Fibroblast of lung (primary cell): ENCODE data around the gene RNFT2. TPM values are rescaled to one million over a fixed set of nuclear protein-coding genes. Genes with fewer than 3 reads are reported as not detected.

ENCODE experiments used
- DNase-seq, 2 donors: peaks; one replicate each; pipeline versions ENCODE4 v3.0.0 to v3.0.0-alpha.2; 2010; ENCODE audit warnings: low read depth in 2 of 2
- H2AFZ ChIP-seq: 2 replicates; pipeline ENCODE4 v1.5.1; 2012; ENCODE audit warnings: low read length, control low read depth, inconsistent platforms
- H3K27ac ChIP-seq: 2 replicates; pipeline ENCODE4 v1.5.1; 2011; ENCODE audit warnings: low read length, control low read depth; ENCODE audit not compliant: insufficient read depth
- H3K27me3 ChIP-seq: 2 replicates; pipeline ENCODE4 v1.5.1; 2011; ENCODE audit warnings: mild to moderate bottlenecking, low read length; ENCODE audit not compliant: control insufficient read depth, insufficient read depth
- H3K36me3 ChIP-seq: 2 replicates; pipeline ENCODE4 v1.5.1; 2011; ENCODE audit warnings: low read length; ENCODE audit not compliant: control insufficient read depth, insufficient read depth
- H3K4me1 ChIP-seq: 2 replicates; pipeline ENCODE4 v1.5.1; 2011; ENCODE audit warnings: low read length; ENCODE audit not compliant: control insufficient read depth, insufficient read depth; ENCODE audit errors: extremely low read depth
- H3K4me2 ChIP-seq: 2 replicates; pipeline ENCODE4 v1.5.1; 2011; ENCODE audit warnings: low read length, control low read depth; ENCODE audit not compliant: insufficient read depth; ENCODE audit errors: extremely low read depth
- H3K4me3 ChIP-seq, 4 experiments: fragments of 200-600 bp in 1 of 4; sonication (generic) in 1 of 4; replicated peaks in 1 of 4; 2 replicates each; pipeline ENCODE4 v1.5.1; 2011 to 2016; ENCODE audit warnings: low read length in 4 of 4, low read depth in 3 of 4, mild to moderate bottlenecking in 3 of 4, control low read depth in 2 of 4, inconsistent platforms in 1 of 4, mixed read lengths in 1 of 4; ENCODE audit not compliant: insufficient read depth in 1 of 4; ENCODE audit errors: control extremely low read depth in 1 of 4
- H3K79me2 ChIP-seq: 2 replicates; pipeline ENCODE4 v1.5.1; 2012; ENCODE audit warnings: mild to moderate bottlenecking, low read length, inconsistent platforms; ENCODE audit not compliant: control insufficient read depth, insufficient read depth
- H3K9ac ChIP-seq: 2 replicates; pipeline ENCODE4 v1.5.1; 2011; ENCODE audit warnings: mild to moderate bottlenecking, low read length, control low read depth; ENCODE audit not compliant: insufficient read depth
- H3K9me3 ChIP-seq: 2 replicates; pipeline ENCODE4 v1.5.1; 2012; ENCODE audit warnings: low read depth, low read length; ENCODE audit not compliant: control insufficient read depth, insufficient read depth
- H4K20me1 ChIP-seq: 2 replicates; pipeline ENCODE4 v1.5.1; 2011; ENCODE audit warnings: low read length; ENCODE audit not compliant: control insufficient read depth, insufficient read depth; ENCODE audit errors: extremely low read depth
- EZH2 ChIP-seq: IDR thresholded peaks from 2 replicates; pipeline ENCODE4 v1.5.1; 2012; ENCODE audit warnings: low read length, control low read depth, mild to moderate bottlenecking; ENCODE audit errors: missing control alignments
- polyA plus RNA-seq, 2 donors: library from polyadenylated mRNA; depleted of rRNA in 1 of 2; stranded (reverse) in 1 of 2; unstranded in 1 of 2; fragments of >200 nt; gene quantifications; 2 replicates each; pipeline ENCODE4 v1.2.1, GENCODE V29; 2011 to 2012; ENCODE audit warnings: missing spikeins in 1 of 2
- total RNA-seq: library from RNA; depleted of rRNA; stranded (reverse); fragments of >200 nt; gene quantifications from 2 replicates; pipeline ENCODE4 v1.2.1, GENCODE V29; 2014
- TF ChIP-seq, protein P1 (sequence below), 2 donors: IDR thresholded peaks in 1 of 2; conservative IDR thresholded peaks in 1 of 2; 1 replicate in 1 of 2; 2 replicates in 1 of 2; pipeline ENCODE4 v1.5.1; 2011 to 2012; ENCODE audit warnings: low read length in 2 of 2, control low read depth in 1 of 2, inconsistent platforms in 1 of 2, low read depth in 1 of 2, mild to moderate bottlenecking in 1 of 2

The RNFT2 gene
- total and polyA plus RNA-seq, 2 donors (not counting 1 experiment from before 2014, with no cell fraction given) = 0.95 to 3.1 TPM

DNA sequence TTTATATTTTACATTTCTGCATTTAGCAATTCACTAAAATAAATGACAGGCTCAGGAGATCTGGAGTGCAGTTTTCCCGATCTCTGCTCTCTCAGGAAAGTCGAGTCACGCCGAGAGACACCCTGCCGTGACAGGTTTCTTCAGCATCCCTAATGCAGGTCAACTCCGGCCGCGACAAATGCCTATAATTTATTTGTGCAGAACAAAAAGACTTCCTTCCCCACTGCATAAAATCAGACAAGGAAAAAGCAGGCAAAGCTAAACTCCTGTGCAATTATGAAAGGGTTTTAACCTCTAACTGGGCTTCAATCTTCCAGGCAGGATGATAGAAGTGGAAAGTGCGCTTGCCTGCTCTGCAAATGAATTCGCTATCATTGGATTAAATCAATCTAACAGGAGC, 28.3 kb upstream of the RNFT2 start:
- Histone ChIP-seq H3K4me1 (no peaks in the 10 kb centered on the region), H4K20me1 (no peaks in the 10 kb centered on the region), H3K9ac (no peak overlapping the region), H3K79me2 (no peaks in the 10 kb centered on the region), H3K9me3 (no peaks in the 10 kb centered on the region), H3K36me3 (no peaks in the 10 kb centered on the region), H3K27ac (no peak overlapping the region), H3K4me3 (no peak overlapping the region), H3K27me3 (peaks cover 7% of the 10 kb centered on the region), H2AFZ (no peak overlapping the region), H3K4me2 (no peak overlapping the region)
- TF ChIP-seq, protein P1, sequence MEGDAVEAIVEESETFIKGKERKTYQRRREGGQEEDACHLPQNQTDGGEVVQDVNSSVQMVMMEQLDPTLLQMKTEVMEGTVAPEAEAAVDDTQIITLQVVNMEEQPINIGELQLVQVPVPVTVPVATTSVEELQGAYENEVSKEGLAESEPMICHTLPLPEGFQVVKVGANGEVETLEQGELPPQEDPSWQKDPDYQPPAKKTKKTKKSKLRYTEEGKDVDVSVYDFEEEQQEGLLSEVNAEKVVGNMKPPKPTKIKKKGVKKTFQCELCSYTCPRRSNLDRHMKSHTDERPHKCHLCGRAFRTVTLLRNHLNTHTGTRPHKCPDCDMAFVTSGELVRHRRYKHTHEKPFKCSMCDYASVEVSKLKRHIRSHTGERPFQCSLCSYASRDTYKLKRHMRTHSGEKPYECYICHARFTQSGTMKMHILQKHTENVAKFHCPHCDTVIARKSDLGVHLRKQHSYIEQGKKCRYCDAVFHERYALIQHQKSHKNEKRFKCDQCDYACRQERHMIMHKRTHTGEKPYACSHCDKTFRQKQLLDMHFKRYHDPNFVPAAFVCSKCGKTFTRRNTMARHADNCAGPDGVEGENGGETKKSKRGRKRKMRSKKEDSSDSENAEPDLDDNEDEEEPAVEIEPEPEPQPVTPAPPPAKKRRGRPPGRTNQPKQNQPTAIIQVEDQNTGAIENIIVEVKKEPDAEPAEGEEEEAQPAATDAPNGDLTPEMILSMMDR (conservative IDR thresholded peaks at IDR 0.05 in 1 of 2, IDR thresholded peaks at IDR 0.05 in 1 of 2; ENCODE audit: low read depth in 1 of 2, low read length in 2 of 2) = no peak
- no peak for TF ChIP-seq EZH2
- no peak for DNase-seq

DNA sequence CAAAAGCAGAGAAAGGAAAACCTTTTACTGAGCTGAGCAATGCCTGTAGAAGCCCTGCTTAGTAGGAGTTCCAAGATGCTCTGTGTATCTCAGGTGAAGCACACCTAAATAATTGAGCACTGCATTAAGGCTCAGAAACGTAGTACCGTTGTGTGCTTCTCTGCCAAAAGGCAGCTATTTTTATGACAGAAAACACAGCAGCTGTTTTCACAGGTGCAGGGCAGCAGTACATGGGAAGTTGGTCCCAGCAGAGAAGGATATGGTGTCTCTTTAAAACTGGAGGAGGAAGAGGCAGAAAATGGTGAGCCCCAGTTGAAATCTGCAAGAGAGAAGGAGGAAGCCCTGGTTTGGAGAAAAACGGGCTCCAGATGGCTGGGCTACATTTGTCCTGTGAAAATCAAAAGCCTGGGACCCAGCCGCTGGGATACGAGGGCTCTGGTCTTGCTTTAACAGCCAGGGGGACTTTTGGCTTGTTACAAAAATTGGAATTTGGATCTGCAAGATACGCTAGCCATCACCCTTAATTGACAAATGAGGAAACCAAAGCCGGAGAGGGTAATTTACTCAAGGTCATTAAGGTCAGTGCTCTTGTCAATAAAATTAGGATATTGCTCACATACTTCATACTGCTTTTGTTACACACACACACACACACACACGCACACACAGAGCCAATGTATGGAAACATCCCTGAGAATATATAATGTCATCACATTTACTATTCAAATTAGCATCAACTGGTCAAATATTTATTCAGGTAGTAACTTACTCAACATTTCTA, 27.6 kb upstream of the RNFT2 start:
- Histone ChIP-seq H3K4me3 (no peak overlapping the region), H3K9me3 (no peaks in the 10 kb centered on the region), H2AFZ (no peak overlapping the region), H3K4me1 (no peaks in the 10 kb centered on the region), H3K4me2 (no peak overlapping the region), H3K27me3 (peaks cover 7% of the 10 kb centered on the region), H4K20me1 (no peaks in the 10 kb centered on the region), H3K36me3 (no peaks in the 10 kb centered on the region), H3K27ac (no peak overlapping the region), H3K9ac (no peak overlapping the region), H3K79me2 (no peaks in the 10 kb centered on the region)
- DNase-seq = no peak
- TF ChIP-seq, protein P1 (conservative IDR thresholded peaks at IDR 0.05 in 1 of 2, IDR thresholded peaks at IDR 0.05 in 1 of 2; ENCODE audit: low read depth in 1 of 2, low read length in 2 of 2) = no peak
- no peak for TF ChIP-seq EZH2

DNA sequence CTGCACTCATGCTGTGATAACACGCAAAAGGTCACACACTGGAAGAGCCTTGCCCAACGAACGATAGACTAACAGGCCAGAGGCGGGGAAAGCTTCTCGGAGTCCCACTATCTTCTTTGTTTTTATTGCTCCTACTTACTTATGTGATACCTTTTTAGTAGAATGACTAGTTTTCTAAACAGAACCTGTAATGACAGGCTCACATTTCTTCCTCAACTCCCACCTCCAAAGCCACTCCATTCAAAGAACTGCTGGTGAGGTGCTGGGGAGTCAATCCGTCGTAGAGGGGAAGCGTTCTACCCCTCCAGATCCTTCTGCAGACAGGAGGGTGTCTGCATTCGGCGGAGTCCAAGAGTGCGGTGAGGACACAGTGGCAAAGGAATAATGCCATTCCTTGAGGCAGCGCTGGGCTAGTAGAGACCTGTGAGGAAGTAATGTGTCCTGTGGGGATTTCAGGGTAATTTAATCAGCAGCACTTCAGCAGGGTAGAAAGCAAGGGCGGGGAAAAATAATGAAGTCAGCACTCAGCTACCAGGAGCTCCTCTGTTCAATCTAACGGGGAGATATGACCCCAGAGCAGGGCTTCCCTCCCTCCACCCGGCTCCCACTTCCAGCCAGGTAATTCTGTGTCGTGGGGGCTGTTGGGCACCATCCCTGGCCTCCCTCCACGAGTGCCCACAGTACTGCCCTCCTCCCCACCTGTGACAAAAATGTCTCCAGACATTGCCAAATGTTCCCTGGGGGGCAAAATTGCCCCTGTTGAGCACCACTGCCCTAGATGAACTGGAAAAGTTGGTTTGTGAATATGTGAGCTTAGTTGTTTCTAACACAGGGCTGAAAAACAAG, 25.4 kb upstream of the RNFT2 start:
- TF ChIP-seq EZH2 = no peak
- TF ChIP-seq, protein P1 (conservative IDR thresholded peaks at IDR 0.05 in 1 of 2, IDR thresholded peaks at IDR 0.05 in 1 of 2; ENCODE audit: low read depth in 1 of 2, low read length in 2 of 2) = no peak
- no peak overlapping the region for H3K27ac ChIP-seq
- no peak overlapping the region for H3K9ac ChIP-seq
- DNase-seq = no peak
- no peak overlapping the region for H3K4me2 ChIP-seq
- H3K36me3 ChIP-seq = no peaks in the 10 kb centered on the region
- H4K20me1 ChIP-seq = no peaks in the 10 kb centered on the region
- no peak overlapping the region for H2AFZ ChIP-seq
- no peak overlapping the region for H3K4me3 ChIP-seq
- peaks cover 7% of the 10 kb centered on the region for H3K27me3 ChIP-seq
- H3K79me2 ChIP-seq = no peaks in the 10 kb centered on the region
- H3K4me1 ChIP-seq = no peaks in the 10 kb centered on the region
- H3K9me3 ChIP-seq = no peaks in the 10 kb centered on the region
